H1 (cell line): ENCODE measurements around the gene FAT1. TPM values are rescaled to one million over a fixed set of nuclear protein-coding genes. Genes with fewer than 3 reads are reported as not detected.

Experiments
- CTBP2 ChIP-seq: IDR thresholded peaks from 2 replicates; pipeline ENCODE4 v1.7.0; 2011; ENCODE audit warnings: borderline replicate concordance, mild to moderate bottlenecking, moderate library complexity, mixed read lengths, low read length; ENCODE audit not compliant: insufficient read depth, insufficient read length
- JUND ChIP-seq: IDR thresholded peaks from 2 replicates; pipeline ENCODE4 v1.6.1; 2011; ENCODE audit warnings: mild to moderate bottlenecking, improper control_type of control experiment, low read length
- POLR2AphosphoS5 ChIP-seq: IDR thresholded peaks from 2 replicates; pipeline ENCODE4 v1.6.1; 2011; ENCODE audit warnings: low read depth, low read length
- polyA plus RNA-seq, 7 experiments: library from polyadenylated mRNA; depleted of rRNA in 3 of 7; stranded (reverse) in 5 of 7; unstranded in 2 of 7; fragments of >200 nt in 5 of 7; fragments of 200-250 nt in 2 of 7; gene quantifications; 1 replicate in 5 of 7; 2 replicates in 1 of 7; 4 replicates in 1 of 7; pipeline versions ENCODE4 v1.2.1 to v1.2.3, GENCODE V29; 2011 to 2013; ENCODE audit warnings: missing spikeins in 2 of 7, mixed read lengths in 2 of 7
- total RNA-seq: library from RNA; stranded (reverse); fragmentation: NEBNext Ultra II Directional; extraction: Animal tissue kit (Norgen Biotek cat#: 25700); gene quantifications from 2 replicates; pipeline ENCODE4 v1.2.1, GENCODE V29; 2021
- TF ChIP-seq, protein P1 (sequence below): IDR thresholded peaks from 2 replicates; pipeline ENCODE4 v1.6.1; 2012; ENCODE audit warnings: low read length, inconsistent platforms
- TF ChIP-seq, protein P2 (sequence below): IDR thresholded peaks from 2 replicates; pipeline ENCODE4 v1.6.1; 2011; ENCODE audit warnings: low read length, improper control_type of control experiment
- TF ChIP-seq, protein P3 (sequence below), 3 experiments: IDR thresholded peaks; 1 replicate in 2 of 3; 2 replicates in 1 of 3; pipeline versions ENCODE4 v1.5.1 to v1.6.1; 2011; ENCODE audit warnings: low read length in 3 of 3, mild to moderate bottlenecking in 3 of 3, inconsistent platforms in 2 of 3, low read depth in 1 of 3, moderate library complexity in 1 of 3; ENCODE audit not compliant: insufficient read depth in 1 of 3; ENCODE audit errors: control extremely low read depth in 1 of 3

Gene FAT1
- total and polyA plus RNA-seq, 2 of the 8 experiments (the other 6 are each of a cell fraction or from before 2014, with no cell fraction given): 94.4 to 137 TPM

DNA sequence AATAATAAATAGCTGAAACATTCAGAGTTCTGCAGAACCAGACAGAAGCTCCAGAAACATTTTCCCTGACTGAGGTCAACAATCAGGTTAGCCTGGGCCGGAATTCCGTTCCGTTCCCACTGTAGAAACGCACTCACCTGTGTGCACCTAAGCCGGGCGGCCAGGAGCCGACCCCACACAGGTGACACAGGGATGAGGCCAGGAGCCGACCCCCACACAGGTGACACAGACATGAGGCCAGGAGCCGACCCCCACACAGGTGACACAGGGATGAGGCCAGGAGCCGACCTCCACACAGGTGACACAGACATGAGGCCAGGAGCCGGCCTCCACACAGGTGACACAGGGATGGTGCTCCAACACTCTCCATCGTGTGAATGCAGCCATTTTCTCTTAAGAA lies 21.9 kb downstream of the FAT1 start (continued):
- TF ChIP-seq, protein P1, sequence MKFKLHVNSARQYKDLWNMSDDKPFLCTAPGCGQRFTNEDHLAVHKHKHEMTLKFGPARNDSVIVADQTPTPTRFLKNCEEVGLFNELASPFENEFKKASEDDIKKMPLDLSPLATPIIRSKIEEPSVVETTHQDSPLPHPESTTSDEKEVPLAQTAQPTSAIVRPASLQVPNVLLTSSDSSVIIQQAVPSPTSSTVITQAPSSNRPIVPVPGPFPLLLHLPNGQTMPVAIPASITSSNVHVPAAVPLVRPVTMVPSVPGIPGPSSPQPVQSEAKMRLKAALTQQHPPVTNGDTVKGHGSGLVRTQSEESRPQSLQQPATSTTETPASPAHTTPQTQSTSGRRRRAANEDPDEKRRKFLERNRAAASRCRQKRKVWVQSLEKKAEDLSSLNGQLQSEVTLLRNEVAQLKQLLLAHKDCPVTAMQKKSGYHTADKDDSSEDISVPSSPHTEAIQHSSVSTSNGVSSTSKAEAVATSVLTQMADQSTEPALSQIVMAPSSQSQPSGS: no peak
- TF ChIP-seq, protein P2, sequence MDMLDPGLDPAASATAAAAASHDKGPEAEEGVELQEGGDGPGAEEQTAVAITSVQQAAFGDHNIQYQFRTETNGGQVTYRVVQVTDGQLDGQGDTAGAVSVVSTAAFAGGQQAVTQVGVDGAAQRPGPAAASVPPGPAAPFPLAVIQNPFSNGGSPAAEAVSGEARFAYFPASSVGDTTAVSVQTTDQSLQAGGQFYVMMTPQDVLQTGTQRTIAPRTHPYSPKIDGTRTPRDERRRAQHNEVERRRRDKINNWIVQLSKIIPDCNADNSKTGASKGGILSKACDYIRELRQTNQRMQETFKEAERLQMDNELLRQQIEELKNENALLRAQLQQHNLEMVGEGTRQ: no peak
- TF ChIP-seq, protein P3, sequence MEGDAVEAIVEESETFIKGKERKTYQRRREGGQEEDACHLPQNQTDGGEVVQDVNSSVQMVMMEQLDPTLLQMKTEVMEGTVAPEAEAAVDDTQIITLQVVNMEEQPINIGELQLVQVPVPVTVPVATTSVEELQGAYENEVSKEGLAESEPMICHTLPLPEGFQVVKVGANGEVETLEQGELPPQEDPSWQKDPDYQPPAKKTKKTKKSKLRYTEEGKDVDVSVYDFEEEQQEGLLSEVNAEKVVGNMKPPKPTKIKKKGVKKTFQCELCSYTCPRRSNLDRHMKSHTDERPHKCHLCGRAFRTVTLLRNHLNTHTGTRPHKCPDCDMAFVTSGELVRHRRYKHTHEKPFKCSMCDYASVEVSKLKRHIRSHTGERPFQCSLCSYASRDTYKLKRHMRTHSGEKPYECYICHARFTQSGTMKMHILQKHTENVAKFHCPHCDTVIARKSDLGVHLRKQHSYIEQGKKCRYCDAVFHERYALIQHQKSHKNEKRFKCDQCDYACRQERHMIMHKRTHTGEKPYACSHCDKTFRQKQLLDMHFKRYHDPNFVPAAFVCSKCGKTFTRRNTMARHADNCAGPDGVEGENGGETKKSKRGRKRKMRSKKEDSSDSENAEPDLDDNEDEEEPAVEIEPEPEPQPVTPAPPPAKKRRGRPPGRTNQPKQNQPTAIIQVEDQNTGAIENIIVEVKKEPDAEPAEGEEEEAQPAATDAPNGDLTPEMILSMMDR (IDR thresholded peaks at IDR 0.05; ENCODE audit: control extremely low read depth in 1 of 3, insufficient read depth in 1 of 3, low read depth in 1 of 3, low read length in 3 of 3): no peak
- TF ChIP-seq JUND: no peak
- TF ChIP-seq POLR2AphosphoS5: no peak
- TF ChIP-seq CTBP2: no peak
